Hematopoietic multipotent progenitor cell treated with erythropoietin and hydrocortisone succinate and interleukin-3 and kit ligand, for 17 days (in vitro differentiated cells): ENCODE data around the gene FGD5.

ENCODE experiments used
- DNase-seq: peaks from one replicate; pipeline ENCODE4 v3.0.0-alpha.2; 2015; ENCODE audit warnings: low spot score

Gene FGD5

GRCh38 chr3:14933820-14934425 lies 115.2 kb downstream of the FGD5 start:
- no peak for DNase-seq

- no peak for DNase-seq
Measured at GRCh38 chr3:14935592-14936345, 117.0 kb downstream of the FGD5 start.

DNA sequence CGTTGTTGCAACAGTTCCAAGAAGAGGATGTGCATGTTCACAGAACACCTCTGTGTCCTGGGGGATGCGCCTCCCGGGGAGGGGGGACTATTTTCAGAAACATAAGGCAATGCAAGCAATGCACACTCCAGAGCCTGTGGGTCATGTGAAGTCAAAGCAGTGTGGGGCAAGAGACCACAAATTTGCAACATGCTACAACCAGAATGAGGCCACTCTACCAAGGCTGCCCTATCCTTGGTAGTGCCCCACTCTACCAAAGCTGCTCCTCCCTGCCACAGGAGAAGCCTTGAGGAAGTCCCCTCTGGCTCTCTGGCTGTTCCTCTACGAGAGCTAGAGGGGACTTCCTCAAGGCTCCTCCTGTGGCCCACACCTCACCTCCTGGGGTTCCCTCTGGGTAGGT lies 120.2 kb downstream of the FGD5 start:
- DNase-seq, result no peak

GRCh38 chr3:14941871-14942270 lies 123.1 kb downstream of the FGD5 start:
- no peak for DNase-seq

DNA sequence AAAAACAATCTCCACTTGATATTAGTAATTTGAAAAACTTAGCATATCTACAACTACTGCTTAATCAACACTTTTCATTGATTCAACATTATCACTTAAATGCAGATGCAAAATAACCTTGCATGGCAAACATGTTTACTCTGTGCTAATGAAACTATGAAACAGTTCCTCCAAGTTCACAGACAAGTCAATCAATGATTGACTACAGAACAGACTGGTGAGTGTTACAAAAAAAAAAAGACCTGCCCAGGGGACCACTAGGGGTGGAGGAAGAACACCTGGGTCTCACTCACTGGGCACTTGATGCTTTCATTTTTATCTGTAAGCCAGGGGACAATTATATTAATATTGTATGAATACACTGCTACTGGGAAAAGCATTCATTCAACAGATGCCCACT lies 124.3 kb downstream of the FGD5 start:
- DNase-seq, result no peak

GRCh38 chr3:14946236-14946635 lies 127.5 kb downstream of the FGD5 start:
- DNase-seq, result no peak

DNA sequence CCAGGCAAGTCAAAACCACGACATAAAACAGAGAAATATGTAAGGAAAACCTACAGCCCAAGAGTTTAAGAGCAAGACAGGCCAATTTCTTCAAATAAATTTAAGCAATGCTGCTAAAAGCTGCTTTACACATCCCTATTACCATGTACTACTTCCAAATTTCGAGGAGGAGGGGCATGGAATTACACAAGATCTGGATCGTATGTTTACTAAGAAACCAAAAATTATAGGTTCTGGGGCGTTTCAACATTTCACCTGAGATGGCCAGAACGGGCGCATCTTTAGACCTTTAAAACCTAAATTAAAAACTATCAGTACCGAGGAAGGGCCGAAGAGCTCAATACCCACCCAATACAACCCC lies 128.0 kb downstream of the FGD5 start:
- DNase-seq, result no peak

DNA sequence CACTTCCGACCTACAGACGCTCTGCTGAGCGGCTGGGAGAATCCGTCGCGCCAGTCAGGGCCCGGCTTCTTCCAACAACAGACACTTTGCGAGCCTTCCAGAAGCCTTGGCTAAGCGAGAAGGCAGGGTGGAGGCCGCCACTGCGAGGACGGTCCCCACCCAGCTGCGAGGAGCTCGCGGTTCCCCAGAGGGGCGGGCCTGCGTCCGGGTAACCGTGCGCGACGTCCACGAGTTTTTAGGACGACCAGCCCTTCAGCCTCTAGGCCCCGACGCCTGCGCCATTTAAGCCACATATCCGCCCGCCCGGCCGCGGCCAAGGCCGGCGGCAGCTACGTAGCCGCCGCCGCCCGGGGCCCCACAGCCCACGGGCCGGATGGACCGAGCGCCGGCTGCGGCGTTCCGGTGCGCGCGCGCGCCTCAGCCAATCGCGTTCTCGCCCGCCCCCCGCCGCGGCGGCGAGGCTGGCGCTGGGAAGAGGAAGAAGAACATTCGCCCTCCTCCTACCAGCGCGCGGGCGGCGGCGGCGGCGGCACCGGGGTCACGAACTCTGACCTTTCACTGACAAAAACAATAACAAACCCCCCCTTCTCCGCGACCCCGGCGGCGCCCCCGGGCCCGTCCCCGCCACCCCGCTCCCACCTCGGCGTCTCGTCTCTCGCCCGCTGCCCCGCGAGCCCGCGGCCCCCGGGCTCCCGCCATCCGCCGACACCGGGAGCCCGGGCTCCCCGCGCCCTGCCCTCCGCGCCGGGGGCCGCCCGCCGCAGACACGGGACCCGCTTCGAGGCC lies 128.5 kb downstream of the FGD5 start, which contains the start of gene NR2C2:
Gene NR2C2 (plus strand): TSS at position 484 of the 786 bp plus-strand sequence. CDS start 56,332 bp downstream, outside the sequence.
- DNase-seq, result peak; percentile 82

DNA sequence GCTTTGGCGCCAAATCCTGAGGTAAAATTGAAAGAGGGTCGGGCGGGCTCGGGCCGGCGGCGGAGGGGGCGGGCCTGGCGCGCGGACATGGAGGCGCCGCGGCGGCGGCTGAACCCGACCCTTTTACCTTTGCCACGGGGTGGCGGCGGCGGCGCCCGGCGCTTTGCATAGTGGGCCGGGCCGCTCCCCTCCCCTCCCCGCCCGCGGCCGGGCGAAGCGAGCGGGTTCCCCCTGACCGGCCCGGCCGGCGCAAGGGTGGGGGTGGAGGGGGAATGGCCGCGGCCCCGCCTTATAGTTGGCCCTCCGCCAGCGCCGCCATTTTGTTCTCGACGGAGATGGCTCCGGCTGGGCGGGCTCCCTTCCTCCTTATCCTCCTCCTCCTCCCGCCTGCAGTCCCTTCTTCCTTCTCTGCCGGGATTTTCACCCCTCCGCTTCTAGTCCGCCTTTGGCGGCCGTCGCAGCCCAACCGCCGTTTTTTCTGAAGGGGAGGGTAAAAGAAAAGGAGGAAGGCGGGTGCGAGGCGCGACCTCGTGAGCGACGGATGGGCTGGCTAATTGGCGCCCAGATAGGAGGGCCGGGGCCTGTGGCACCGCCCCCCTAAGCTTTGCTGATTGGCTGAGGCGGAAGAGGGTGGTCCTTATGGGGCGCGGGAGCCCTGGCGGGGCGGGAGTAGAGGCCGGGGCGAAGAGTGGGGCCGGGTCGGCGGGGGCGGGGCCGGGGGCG lies 129.3 kb downstream of the FGD5 start:
- DNase-seq, result peak; percentile 97

DNA sequence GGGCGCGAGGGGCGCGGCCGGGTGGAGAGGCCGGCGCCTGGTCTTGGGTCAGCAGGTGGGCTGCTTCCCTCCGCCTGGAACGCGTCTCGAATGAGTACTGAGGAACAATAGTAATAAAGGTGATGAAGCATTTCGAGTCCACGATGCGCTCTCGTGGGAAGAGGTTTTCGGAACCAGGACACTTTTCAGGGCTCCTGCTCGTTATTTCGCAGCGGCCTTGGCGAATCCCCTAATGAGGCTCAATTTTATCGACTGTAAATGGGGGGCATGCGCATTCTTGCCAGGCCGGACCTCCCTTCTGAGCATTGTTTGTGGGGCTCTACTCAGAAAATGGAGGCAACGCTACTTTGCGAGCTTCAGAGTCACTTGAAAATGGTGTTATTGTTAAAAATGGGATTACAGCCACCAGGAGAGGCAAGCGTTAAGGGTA lies 129.9 kb downstream of the FGD5 start:
- DNase-seq, result no peak

DNA sequence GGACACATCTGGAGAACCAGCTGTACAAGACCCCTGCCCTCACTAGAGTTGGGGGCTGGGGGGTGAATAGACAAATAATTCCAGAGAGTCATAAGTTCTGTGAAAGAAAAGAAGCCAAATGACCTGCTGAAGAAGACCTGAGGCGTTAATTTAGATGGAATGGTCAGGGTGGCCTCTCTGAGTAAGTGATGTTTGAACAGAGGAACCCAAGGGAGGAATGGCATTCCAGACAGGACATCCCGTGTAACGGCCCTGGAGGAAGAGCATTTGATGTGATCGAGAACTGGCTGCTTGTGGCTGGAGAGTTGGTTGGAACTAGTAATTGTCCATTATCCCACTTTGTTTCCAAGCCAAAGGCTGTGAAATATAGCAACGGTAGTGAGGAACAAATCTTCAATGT lies 130.4 kb downstream of the FGD5 start:
- DNase-seq, result peak; percentile 19

- no peak for DNase-seq
Measured at GRCh38 chr3:14950274-14950673, 131.5 kb downstream of the FGD5 start.

DNA sequence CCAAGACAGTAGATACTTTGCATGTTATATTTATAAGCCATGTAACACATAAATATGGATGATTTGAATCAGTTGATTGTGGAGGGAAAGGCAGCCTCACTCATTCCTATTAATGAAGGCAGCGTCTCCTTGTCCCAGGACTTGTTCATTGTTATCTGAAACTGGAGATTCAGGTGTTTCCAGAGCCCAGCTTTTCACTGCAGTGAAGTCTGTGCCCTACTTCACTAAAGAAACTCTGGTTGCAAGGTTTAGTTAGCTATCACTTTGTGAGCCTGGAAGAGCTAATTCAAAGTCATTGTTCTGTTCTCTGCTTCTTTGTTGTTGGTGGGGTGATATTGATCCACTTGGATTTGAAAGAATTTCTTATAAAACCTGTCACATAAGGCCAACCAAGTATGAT lies 138.4 kb downstream of the FGD5 start:
- DNase-seq, result no peak

- DNase-seq, result no peak
Measured at GRCh38 chr3:14957925-14958324, 139.2 kb downstream of the FGD5 start.

GRCh38 chr3:14959359-14959943 lies 140.7 kb downstream of the FGD5 start:
- no peak for DNase-seq

- no peak for DNase-seq
Measured at GRCh38 chr3:14962762-14963161, 144.0 kb downstream of the FGD5 start.

DNA sequence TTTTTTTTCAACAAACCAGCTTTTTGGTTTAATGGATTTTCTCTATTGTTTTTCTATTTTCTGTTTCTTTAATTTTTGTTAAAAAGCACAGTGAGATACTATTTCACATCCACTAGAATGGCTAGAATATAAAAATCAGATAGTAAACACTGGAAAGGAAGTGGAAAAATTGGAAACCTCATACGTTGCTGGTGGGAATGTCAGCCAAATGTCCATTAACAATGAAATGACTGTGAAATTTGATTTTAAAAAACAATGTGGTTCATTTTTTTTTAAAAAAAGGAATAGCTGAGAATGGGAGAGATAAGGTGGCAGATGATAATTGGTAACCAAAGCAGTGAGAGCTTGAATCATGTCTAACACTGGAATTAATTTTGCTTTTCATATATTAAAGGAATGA lies 148.5 kb downstream of the FGD5 start:
- DNase-seq, result no peak

DNA sequence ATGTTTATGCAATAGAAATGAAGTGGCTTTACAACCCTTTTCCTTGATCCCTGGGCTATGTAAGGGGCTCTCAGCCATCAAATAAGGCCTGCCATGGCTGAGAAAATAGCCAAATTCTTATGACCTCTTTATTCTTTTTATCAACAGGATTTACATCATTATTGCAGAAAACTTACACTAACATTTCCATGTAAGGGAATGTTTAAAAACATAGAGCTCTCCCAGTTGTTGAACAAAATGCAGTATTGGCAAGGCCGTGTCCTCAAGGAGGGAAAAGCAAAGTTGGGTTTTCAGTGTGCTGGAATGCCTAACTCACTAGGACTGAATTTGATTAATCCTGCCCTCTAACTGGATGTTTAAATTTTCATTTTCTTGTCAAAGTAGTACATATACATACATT lies 150.9 kb downstream of the FGD5 start:
- DNase-seq, result no peak

GRCh38 chr3:14976317-14976716 lies 157.6 kb downstream of the FGD5 start:
- no peak for DNase-seq

DNA sequence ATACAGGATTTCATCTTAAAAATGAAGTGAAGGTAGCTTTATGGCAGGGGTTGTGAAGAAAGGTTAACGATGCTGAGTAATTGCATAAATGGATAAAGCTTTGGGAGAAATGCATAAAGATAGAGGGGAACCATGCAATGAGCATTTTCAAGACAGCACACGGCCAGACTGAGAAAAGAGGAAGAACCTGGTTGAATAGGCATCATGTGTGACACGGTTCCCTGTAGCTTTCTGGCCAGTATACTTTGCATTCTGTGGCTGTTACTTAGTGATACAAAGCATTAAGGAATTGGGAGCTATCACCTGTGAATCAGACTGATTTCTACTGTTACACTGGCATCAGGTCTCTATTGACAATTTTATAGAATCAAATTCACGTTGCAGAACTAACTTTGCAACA lies 161.9 kb downstream of the FGD5 start:
- no peak for DNase-seq
